ENCODE results near the gene SPNS1. TPM values are rescaled to one million over a fixed set of nuclear protein-coding genes. Genes with fewer than 3 reads are reported as not detected.

Gene SPNS1
- 53.1 and 72.2 TPM in 2 replicates for total RNA-seq

GRCh38 chr16:28974437-28975157, at the start of gene SPNS1:
TSS of gene SPNS1 (plus strand) at chr16:28974778. CDS start at chr16:28975152, 374 bp downstream.

DNA sequence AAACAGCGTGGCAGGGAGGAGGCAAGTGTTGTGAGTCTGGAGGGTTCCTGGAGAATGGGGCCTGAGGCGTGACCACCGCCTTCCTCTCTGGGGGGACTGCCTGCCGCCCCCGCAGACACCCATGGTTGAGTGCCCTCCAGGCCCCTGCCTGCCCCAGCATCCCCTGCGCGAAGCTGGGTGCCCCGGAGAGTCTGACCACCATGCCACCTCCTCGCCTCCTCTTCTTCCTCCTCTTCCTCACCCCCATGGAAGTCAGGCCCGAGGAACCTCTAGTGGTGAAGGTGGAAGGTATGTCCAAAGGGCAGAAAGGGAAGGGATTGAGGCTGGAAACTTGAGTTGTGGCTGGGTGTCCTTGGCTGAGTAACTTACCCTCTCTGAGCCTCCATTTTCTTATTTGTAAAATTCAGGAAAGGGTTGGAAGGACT, 42.8 kb upstream of the SPNS1 start, which contains the start of gene CD19:
CD19 (plus strand) TSS at position 171 of the 425 bp plus-strand sequence; CDS start at position 201, 30 bp downstream.

GRCh38 chr16:28950648-28951409, 23.7 kb upstream of the SPNS1 start, which contains the start of gene NFATC2IP:
TSS of gene NFATC2IP (plus strand) at chr16:28950937. CDS start at chr16:28951012, 75 bp downstream.

GRCh38 chr16:28984619-28985135, 10.1 kb downstream of the SPNS1 start, which contains the start of gene LAT:
TSS of gene LAT (plus strand) at chr16:28985052. CDS start at chr16:28985418, 366 bp downstream.

Other genes starting within 250 kb of the SPNS1 start
- 1.8 and 3.7 TPM in 2 replicates for gene NPIPB9, start 223.0 kb upstream of the SPNS1 start, total RNA-seq
- 62.0 and 106 TPM in 2 replicates for gene ATXN2L, start 151.8 kb upstream of the SPNS1 start, total RNA-seq
- 96.9 and 122 TPM in 2 replicates for gene TUFM, start 128.4 kb upstream of the SPNS1 start, total RNA-seq
- gene SH2B1, start 110.9 kb upstream of the SPNS1 start, total RNA-seq: 16.2 and 24.8 TPM in 2 replicates
- 0.29 and 0.44 TPM in 2 replicates for gene ATP2A1, start 96.3 kb upstream of the SPNS1 start, total RNA-seq
- gene RABEP2, start 49.5 kb upstream of the SPNS1 start, total RNA-seq: 36.5 and 51.4 TPM in 2 replicates
- gene CD19, start 42.8 kb upstream of the SPNS1 start, total RNA-seq: not detected in 2 replicates
- gene NFATC2IP, start 23.8 kb upstream of the SPNS1 start, total RNA-seq: 17.9 and 24.9 TPM in 2 replicates
- 0.72 and 1.1 TPM in 2 replicates for gene LAT, start 10.3 kb downstream of the SPNS1 start, total RNA-seq

Data from placental pericyte (primary cell).